Progenitor cell of endocrine pancreas (in vitro differentiated cells): Measurements from ENCODE around the gene KNTC1. TPM values are rescaled to one million over a fixed set of nuclear protein-coding genes. Genes with fewer than 3 reads are reported as not detected.
"Not testable (repeated sequence)": the region's sequence is repeated elsewhere in the genome, so short reads cannot be mapped to it uniquely, and the experiment has no call there.

Experiments
- DNase-seq: peaks from one replicate; pipeline ENCODE4 v3.0.0; 2021; ENCODE audit warnings: low spot score; ENCODE audit not compliant: unreplicated experiment
- H3K27ac Mint-ChIP-seq: 2 replicates; pipeline ENCODE4 v1.8.0; 2021; ENCODE audit warnings: mild to moderate bottlenecking, moderate library complexity, mixed read lengths
- H3K27me3 Mint-ChIP-seq: 2 replicates; pipeline ENCODE4 v1.8.0; 2021; ENCODE audit warnings: mixed read lengths
- H3K36me3 Mint-ChIP-seq: 2 replicates; pipeline ENCODE4 v1.8.0; 2022; ENCODE audit warnings: mixed read lengths; ENCODE audit not compliant: insufficient read depth
- H3K4me1 Mint-ChIP-seq: 2 replicates; pipeline ENCODE4 v1.8.0; 2021; ENCODE audit warnings: low read depth, mixed read lengths
- H3K4me3 Mint-ChIP-seq: 2 replicates; pipeline ENCODE4 v1.8.0; 2021; ENCODE audit warnings: low read depth, mild to moderate bottlenecking, moderate library complexity, mixed read lengths
- H3K9me3 Mint-ChIP-seq: 2 replicates; pipeline ENCODE4 v1.8.0; 2021; ENCODE audit warnings: low read depth, mixed read lengths
- long read RNA-seq: library from polyadenylated mRNA; unstranded; transcript quantifications from one replicate; pipeline ENCODE4 v2.0.0, GENCODE V29; 2020
- total RNA-seq: library from RNA; stranded (reverse); gene quantifications from 2 replicates; pipeline ENCODE4 v1.2.1, GENCODE V29; 2021
- TF ChIP-seq, protein P1 (sequence below): fragments of 200-600 bp; sonication (generic); IDR thresholded peaks from one replicate; pipeline ENCODE4 v1.5.0; 2021; ENCODE audit warnings: antibody characterized with exemption, mild to moderate bottlenecking; ENCODE audit not compliant: unreplicated experiment

The KNTC1 gene, protein sequence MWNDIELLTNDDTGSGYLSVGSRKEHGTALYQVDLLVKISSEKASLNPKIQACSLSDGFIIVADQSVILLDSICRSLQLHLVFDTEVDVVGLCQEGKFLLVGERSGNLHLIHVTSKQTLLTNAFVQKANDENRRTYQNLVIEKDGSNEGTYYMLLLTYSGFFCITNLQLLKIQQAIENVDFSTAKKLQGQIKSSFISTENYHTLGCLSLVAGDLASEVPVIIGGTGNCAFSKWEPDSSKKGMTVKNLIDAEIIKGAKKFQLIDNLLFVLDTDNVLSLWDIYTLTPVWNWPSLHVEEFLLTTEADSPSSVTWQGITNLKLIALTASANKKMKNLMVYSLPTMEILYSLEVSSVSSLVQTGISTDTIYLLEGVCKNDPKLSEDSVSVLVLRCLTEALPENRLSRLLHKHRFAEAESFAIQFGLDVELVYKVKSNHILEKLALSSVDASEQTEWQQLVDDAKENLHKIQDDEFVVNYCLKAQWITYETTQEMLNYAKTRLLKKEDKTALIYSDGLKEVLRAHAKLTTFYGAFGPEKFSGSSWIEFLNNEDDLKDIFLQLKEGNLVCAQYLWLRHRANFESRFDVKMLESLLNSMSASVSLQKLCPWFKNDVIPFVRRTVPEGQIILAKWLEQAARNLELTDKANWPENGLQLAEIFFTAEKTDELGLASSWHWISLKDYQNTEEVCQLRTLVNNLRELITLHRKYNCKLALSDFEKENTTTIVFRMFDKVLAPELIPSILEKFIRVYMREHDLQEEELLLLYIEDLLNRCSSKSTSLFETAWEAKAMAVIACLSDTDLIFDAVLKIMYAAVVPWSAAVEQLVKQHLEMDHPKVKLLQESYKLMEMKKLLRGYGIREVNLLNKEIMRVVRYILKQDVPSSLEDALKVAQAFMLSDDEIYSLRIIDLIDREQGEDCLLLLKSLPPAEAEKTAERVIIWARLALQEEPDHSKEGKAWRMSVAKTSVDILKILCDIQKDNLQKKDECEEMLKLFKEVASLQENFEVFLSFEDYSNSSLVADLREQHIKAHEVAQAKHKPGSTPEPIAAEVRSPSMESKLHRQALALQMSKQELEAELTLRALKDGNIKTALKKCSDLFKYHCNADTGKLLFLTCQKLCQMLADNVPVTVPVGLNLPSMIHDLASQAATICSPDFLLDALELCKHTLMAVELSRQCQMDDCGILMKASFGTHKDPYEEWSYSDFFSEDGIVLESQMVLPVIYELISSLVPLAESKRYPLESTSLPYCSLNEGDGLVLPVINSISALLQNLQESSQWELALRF (N-terminal part only)
- total RNA-seq, result 62.9 and 65.4 TPM in 2 replicates
- long read RNA-seq, partial matches to known transcripts, result 32 of 49 reads
- long read RNA-seq, other reads (novel, unspliced or antisense), result 17 of 49 reads

DNA sequence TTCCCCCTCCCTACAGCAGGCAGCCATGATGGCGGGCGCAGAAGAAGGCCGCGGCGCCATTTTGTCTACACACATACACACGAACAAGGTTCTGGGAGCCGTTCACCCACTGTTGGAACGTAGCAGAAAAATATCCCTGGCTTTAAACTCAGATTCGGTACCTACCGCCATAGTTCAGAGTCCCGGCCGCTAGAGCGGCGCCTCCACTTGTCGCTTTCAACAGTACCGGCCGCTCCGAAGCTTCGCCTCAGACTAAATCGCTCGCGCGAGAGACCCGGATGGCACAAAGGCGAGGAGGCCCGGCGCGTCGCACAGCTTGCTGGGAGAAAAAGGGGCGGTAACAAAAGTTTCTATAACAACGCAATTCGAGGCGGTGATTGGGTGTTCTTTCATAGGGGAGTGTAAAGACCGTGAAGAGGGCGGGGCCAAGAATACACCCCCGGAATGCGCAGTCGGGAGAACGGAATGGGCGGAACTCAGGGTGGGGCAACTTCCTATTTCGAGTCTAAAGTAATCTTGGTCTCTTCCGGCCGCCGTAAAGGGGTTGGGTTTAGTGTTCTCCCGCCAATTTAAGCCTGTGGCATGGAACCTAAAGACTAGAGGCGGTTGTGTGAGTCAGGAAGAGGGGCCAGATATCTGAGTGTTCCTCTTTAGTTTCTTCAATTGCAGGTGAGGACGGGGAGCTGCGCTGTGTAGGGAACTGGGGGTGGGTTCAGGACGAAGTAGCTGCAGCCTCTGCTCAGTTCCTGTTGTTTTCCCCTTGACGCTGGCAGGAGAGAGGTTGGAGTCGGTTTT lies at the start of gene KNTC1, which contains the start of gene RSRC2:
Gene KNTC1, plus strand, starts transcription at position 567 of the 795 bp plus-strand sequence. CDS start 2,815 bp downstream, outside the sequence.
Gene RSRC2, minus strand, starts transcription at position 254 of the 795 bp plus-strand sequence. Its CDS starts 83 bp downstream, at position 171.
- peak; percentile 96 for DNase-seq
- Mint-ChIP-seq H3K4me3 (no peak within 1 kb of the TSS), H3K27me3 (no peaks in the 10 kb centered on the region), H3K36me3 (peaks cover 9% of the 10 kb centered on the region), H3K9me3 (no peaks in the 10 kb centered on the region), H3K27ac (peak within 1 kb of the TSS; percentile 2), H3K4me1 (peaks cover 21% of the 10 kb centered on the region)
- TF ChIP-seq, protein P1, sequence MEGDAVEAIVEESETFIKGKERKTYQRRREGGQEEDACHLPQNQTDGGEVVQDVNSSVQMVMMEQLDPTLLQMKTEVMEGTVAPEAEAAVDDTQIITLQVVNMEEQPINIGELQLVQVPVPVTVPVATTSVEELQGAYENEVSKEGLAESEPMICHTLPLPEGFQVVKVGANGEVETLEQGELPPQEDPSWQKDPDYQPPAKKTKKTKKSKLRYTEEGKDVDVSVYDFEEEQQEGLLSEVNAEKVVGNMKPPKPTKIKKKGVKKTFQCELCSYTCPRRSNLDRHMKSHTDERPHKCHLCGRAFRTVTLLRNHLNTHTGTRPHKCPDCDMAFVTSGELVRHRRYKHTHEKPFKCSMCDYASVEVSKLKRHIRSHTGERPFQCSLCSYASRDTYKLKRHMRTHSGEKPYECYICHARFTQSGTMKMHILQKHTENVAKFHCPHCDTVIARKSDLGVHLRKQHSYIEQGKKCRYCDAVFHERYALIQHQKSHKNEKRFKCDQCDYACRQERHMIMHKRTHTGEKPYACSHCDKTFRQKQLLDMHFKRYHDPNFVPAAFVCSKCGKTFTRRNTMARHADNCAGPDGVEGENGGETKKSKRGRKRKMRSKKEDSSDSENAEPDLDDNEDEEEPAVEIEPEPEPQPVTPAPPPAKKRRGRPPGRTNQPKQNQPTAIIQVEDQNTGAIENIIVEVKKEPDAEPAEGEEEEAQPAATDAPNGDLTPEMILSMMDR, result no peak

DNA sequence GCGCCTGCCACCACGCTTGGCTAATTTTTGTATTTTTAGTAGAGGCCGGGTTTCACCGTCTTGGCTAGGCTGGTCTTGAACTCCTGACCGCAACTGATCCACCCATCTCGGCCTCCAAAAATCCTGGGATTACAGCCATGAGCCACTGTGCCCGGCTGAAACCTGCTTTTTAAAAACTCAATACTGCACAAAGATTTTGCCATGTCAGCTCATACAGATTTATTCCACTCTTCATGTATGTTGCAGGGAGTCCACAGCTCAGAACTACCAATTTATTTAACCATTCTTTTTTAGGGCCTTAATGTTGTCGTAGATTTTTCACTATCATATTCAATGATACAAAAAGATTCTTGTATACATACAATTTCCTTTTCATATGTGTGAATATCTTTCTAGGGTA lies 46.3 kb upstream of the KNTC1 start:
- peaks cover 34% of the 10 kb centered on the region for H3K36me3 Mint-ChIP-seq
- H3K4me3 Mint-ChIP-seq, result no peak overlapping the region
- no peak for DNase-seq
- no peaks in the 10 kb centered on the region for H3K9me3 Mint-ChIP-seq
- H3K27me3 Mint-ChIP-seq, result no peaks in the 10 kb centered on the region
- no peaks in the 10 kb centered on the region for H3K4me1 Mint-ChIP-seq
- TF ChIP-seq, protein P1, result no peak
- no peak overlapping the region for H3K27ac Mint-ChIP-seq

DNA sequence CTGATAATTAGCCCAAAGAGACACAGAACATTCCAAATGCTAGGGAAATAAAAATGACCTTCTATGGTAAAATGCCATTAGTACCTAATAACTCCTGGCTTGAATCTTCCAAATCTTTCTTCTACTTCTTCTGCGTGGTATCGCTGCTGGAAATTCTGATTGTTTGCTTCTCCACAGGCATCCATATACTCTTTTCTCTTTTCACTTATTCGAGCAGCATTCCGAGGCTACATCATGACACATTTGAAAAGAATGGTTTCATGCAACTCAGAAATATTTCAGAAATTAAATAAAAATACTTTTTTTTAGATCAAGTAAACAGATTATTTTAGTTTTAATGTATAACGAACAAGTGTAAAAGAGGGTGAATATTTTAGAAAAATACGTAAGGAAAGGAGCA lies 45.2 kb upstream of the KNTC1 start:
- Mint-ChIP-seq H3K4me3 (no peak overlapping the region), H3K36me3 (peaks cover 31% of the 10 kb centered on the region), H3K9me3 (no peaks in the 10 kb centered on the region), H3K27ac (no peak overlapping the region), H3K4me1 (no peaks in the 10 kb centered on the region), H3K27me3 (no peaks in the 10 kb centered on the region)
- DNase-seq, result no peak
- TF ChIP-seq, protein P1, result no peak

DNA sequence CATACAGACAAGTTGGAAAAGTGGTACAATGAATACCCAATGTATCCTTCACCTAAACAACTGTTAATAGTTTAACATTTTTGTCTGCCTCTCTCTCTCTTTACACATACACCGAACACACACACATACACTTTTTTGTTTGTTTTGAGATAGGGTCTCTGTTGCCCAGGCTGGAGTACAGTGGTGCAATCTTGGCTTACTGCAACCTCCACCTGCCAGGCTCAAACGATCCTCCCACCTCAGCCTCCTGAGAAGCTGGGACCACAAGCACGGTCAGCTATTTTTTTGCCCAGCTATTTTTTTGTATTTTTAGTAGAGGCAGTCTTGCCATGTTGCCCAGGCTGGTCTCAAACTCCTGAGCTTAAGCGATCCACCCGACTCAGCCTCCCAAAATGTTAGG lies 43.1 kb upstream of the KNTC1 start:
- H3K27me3 Mint-ChIP-seq, result no peaks in the 10 kb centered on the region

DNA sequence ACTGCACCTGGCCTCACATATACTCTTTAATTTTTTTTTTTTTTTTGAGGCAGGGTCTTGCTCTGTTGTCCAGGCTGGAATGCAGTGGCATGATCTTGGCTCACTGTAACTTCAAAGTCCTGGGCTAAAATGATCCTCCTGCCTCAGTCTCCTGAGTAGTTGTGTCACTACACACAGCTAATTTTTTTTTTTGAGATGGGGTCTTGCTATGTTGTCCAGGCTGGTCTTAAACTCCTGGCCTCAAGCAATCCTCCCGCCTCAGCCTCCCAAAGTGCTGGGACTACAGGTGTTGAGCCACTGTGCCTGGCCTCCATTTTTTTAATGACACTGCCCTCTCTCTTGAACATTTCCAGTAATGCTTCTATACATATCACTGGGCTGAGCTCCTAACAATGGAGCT lies 42.7 kb upstream of the KNTC1 start:
- DNase-seq, H3K4me3 Mint-ChIP-seq, H3K27ac Mint-ChIP-seq, H3K9me3 Mint-ChIP-seq, H3K27me3 Mint-ChIP-seq, H3K4me1 Mint-ChIP-seq: not testable (repeated sequence)
- peaks cover 27% of the 10 kb centered on the region for H3K36me3 Mint-ChIP-seq

More for the DNA sequence above, 43.1 kb upstream of the KNTC1 start:
- no peak for DNase-seq
- H3K36me3 Mint-ChIP-seq, result peaks cover 25% of the 10 kb centered on the region
- peak overlapping the region; percentile 27 for H3K27ac Mint-ChIP-seq
- H3K4me3 Mint-ChIP-seq, result no peak overlapping the region
- TF ChIP-seq, protein P1, result no peak
- peaks cover 2% of the 10 kb centered on the region for H3K4me1 Mint-ChIP-seq
- H3K9me3 Mint-ChIP-seq, result no peaks in the 10 kb centered on the region

DNA sequence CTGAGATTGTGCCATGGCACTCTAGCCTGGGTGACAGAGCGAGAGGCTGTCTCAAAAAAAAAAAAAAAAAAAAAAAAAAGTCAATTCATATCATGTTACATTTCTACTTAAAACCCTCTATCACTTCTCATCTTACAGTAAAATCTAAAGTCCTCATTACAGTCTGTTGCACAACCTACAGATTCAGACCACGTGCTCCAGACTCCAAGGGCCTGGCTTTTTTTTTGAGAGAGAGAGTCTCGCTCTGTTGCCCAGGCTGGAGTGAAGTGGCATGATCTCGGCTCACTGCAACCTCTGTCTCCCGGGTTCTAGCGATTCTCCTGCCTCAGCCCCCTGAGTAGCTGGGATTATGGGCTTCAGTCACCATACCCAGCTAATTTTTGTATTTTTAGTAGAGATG lies 40.7 kb upstream of the KNTC1 start:
- not testable (repeated sequence) for H3K4me3 Mint-ChIP-seq, DNase-seq

More for the DNA sequence above, 40.7 kb upstream of the KNTC1 start:
- peaks cover 25% of the 10 kb centered on the region for H3K36me3 Mint-ChIP-seq
- not testable (repeated sequence) for H3K4me1 Mint-ChIP-seq, H3K27me3 Mint-ChIP-seq, H3K9me3 Mint-ChIP-seq, H3K27ac Mint-ChIP-seq
